ENCODE results near the gene SERINC3. TPM values are rescaled to one million over a fixed set of nuclear protein-coding genes. Genes with fewer than 3 reads are reported as not detected.
"Not testable (repeated sequence)": the region's sequence is repeated elsewhere in the genome, so short reads cannot be mapped to it uniquely, and the experiment has no call there.

SERINC3 gene
- total RNA-seq, 4 donors from 2014 or later: 44.1 to 113 (median 58.3) TPM

GRCh38 chr20:44475372-44475693, 46.5 kb downstream of the SERINC3 start:
- peak overlapping the region; percentile 86 to 95 for H3K27ac ChIP-seq
- TF ChIP-seq CTCF (IDR thresholded peaks at IDR 0.05): no peak
- H3K27me3 ChIP-seq: no peaks in the 10 kb centered on the region
- no peaks in the 10 kb centered on the region for H3K9me3 ChIP-seq
- H3K4me3 ChIP-seq: peak overlapping the region; percentile 43 to 64
- no peaks in the 10 kb centered on the region for H3K36me3 ChIP-seq
- no peak for DNase-seq
- H3K4me1 ChIP-seq: no peaks in the 10 kb centered on the region
- intact Hi-C loops (cut with DNase I; ENCODE audit: low total_unique reads): no loop called here

GRCh38 chr20:44472283-44472682, 49.6 kb downstream of the SERINC3 start:
- DNase-seq; H3K36me3 ChIP-seq; H3K9me3 ChIP-seq; H3K27ac ChIP-seq; H3K4me1 ChIP-seq; H3K27me3 ChIP-seq; intact Hi-C loops (cut with DNase I; ENCODE audit: low total_unique reads); H3K4me3 ChIP-seq: not testable (repeated sequence)

DNA sequence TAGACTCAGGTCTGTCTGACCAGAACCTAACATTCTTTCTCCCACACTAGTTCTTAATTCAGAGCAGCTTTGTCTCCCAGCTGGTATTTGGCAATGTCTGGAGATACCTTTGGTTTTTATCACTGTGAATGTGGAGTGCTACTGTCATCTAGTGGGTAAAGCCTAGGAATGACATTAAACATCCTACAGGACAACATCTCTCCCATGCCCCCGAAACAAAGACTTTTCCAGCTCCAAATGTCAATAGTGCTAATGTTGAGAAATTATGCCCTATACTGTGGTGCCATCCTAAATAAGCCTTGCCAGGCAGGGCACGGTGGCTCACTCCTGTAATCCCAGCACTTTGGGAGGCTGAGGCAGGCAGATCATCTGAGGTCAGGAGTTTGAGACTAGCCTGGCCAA, 50.4 kb downstream of the SERINC3 start:
- no peak overlapping the region for H3K27ac ChIP-seq
- DNase-seq: no peak
- H3K4me3 ChIP-seq: no peak overlapping the region
- peak in 2 of 4 experiments; percentile 15 to 34 for TF ChIP-seq CTCF (IDR thresholded peaks at IDR 0.05)
- TF ChIP-seq POLR2A (IDR thresholded peaks at IDR 0.05): no peak
- H3K4me1 ChIP-seq: no peaks in the 10 kb centered on the region
- intact Hi-C loops (cut with DNase I; ENCODE audit: low total_unique reads): no loop called here
- H3K36me3 ChIP-seq: no peaks in the 10 kb centered on the region
- H3K27me3 ChIP-seq: no peaks in the 10 kb centered on the region
- H3K9me3 ChIP-seq: no peaks in the 10 kb centered on the region

DNA sequence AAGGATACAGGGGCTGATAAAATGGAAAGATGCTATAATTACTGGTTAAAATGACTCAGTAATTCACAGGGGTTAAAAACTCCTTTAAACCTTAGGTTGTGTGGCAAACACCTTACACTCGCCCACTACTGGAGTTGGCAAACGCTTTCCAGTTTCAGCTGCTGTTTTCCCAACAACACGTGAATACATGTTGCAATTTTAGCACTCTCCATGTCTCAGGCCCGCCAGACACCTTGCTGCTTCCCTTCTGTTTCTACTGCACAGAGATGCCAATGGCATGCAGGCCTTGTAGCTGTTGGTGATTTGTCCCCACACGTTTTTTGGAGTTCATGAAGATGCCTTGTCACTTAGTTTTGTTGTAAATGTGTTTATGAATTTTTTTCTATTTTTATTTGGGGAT, 51.5 kb downstream of the SERINC3 start:
- no peak for DNase-seq
- Histone ChIP-seq H3K27me3 (no peaks in the 10 kb centered on the region), H3K4me3 (no peak overlapping the region), H3K36me3 (no peaks in the 10 kb centered on the region), H3K4me1 (no peaks in the 10 kb centered on the region), H3K9me3 (no peaks in the 10 kb centered on the region), H3K27ac (no peak overlapping the region)
- TF ChIP-seq POLR2A (IDR thresholded peaks at IDR 0.05) (no peak), CTCF (IDR thresholded peaks at IDR 0.05) (no peak)
- intact Hi-C loops (cut with DNase I; ENCODE audit: low total_unique reads): no loop called here

- Histone ChIP-seq H3K36me3 (no peaks in the 10 kb centered on the region), H3K27me3 (no peaks in the 10 kb centered on the region), H3K4me1 (no peaks in the 10 kb centered on the region), H3K9me3 (no peaks in the 10 kb centered on the region), H3K4me3 (no peak overlapping the region), H3K27ac (no peak overlapping the region)
- no peak for DNase-seq
- no peak for TF ChIP-seq CTCF (IDR thresholded peaks at IDR 0.05)
- TF ChIP-seq POLR2A (IDR thresholded peaks at IDR 0.05): no peak
- intact Hi-C loops (cut with DNase I; ENCODE audit: low total_unique reads): no loop called here
These were observed 53.7 kb downstream of the SERINC3 start for GRCh38 chr20:44468044-44468782.
